Loucy (cell line): ENCODE results near the gene CORO1C.

ENCODE experiments used
- H2AFZ ChIP-seq: fragments of 200-600 bp; sonication (generic); 2 replicates; pipeline ENCODE4 v1.6.0; 2016; ENCODE audit warnings: antibody characterized with exemption, mild to moderate bottlenecking, low read length, moderate library complexity
- H3F3A ChIP-seq: fragments of 200-600 bp; 2 replicates; pipeline ENCODE4 v1.6.0; 2016; ENCODE audit warnings: antibody characterized with exemption, low read depth, mild to moderate bottlenecking
- H3K27me3 ChIP-seq: fragments of 200-600 bp; sonication (generic); 2 replicates; pipeline ENCODE4 v1.6.1; 2014; ENCODE audit warnings: low read length, mild to moderate bottlenecking; ENCODE audit not compliant: insufficient read depth, poor library complexity, severe bottlenecking
- H3K36me3 ChIP-seq: fragments of 200-600 bp; sonication (generic); 2 replicates; pipeline ENCODE4 v1.6.1; 2016; ENCODE audit warnings: low read length; ENCODE audit not compliant: insufficient read depth
- H3K4me1 ChIP-seq: fragments of 200-600 bp; sonication (generic); 2 replicates; pipeline ENCODE4 v1.5.1; 2014; ENCODE audit warnings: low read length, mild to moderate bottlenecking; ENCODE audit not compliant: insufficient read depth, poor library complexity, severe bottlenecking
- H3K4me2 ChIP-seq: fragments of 200-600 bp; sonication (generic); 2 replicates; pipeline ENCODE4 v1.6.0; 2014; ENCODE audit warnings: antibody characterized with exemption, low read length, low read depth, mild to moderate bottlenecking; ENCODE audit not compliant: poor library complexity, severe bottlenecking
- H3K4me3 ChIP-seq: fragments of 200-600 bp; sonication (generic); 2 replicates; pipeline ENCODE4 v1.5.1; 2014; ENCODE audit warnings: low read length, mild to moderate bottlenecking, mixed read lengths; ENCODE audit not compliant: poor library complexity, severe bottlenecking
- H3K79me2 ChIP-seq: fragments of 200-600 bp; sonication (generic); 2 replicates; pipeline ENCODE4 v1.6.1; 2014; ENCODE audit warnings: low read length; ENCODE audit not compliant: insufficient read depth
- H3K9ac ChIP-seq: fragments of 200-600 bp; sonication (generic); 2 replicates; pipeline ENCODE4 v1.6.0; 2014; ENCODE audit warnings: mild to moderate bottlenecking, low read depth, low read length, moderate library complexity; ENCODE audit not compliant: poor library complexity, severe bottlenecking
- H3K9me2 ChIP-seq: fragments of 200-600 bp; sonication (generic); replicated peaks from 2 replicates; pipeline ENCODE4 v1.6.1; 2016; ENCODE audit warnings: low read depth, low read length, mixed read lengths
- H3K9me3 ChIP-seq: fragments of 200-600 bp; sonication (generic); 2 replicates; pipeline ENCODE4 v1.6.1; 2014; ENCODE audit warnings: mild to moderate bottlenecking, antibody characterized with exemption, low read length, low read depth; ENCODE audit not compliant: insufficient read depth
- H4K20me1 ChIP-seq: fragments of 200-600 bp; sonication (generic); 2 replicates; pipeline ENCODE4 v1.6.0; 2014; ENCODE audit warnings: antibody characterized with exemption, low read length, mild to moderate bottlenecking; ENCODE audit not compliant: insufficient read depth, poor library complexity, severe bottlenecking
- EZH2phosphoT487 ChIP-seq: fragments of 200-600 bp; IDR thresholded peaks from 2 replicates; pipeline ENCODE4 v1.6.1; 2018; ENCODE audit warnings: antibody characterized with exemption, mild to moderate bottlenecking, moderate library complexity, borderline replicate concordance
- TF ChIP-seq, protein P1 (sequence below): fragments of 200-600 bp; sonication (generic); conservative IDR thresholded peaks from 2 replicates; pipeline ENCODE4 v1.5.1; 2014; ENCODE audit warnings: mild to moderate bottlenecking, antibody characterized with exemption, low read length

CORO1C gene

GRCh38 chr12:108635997-108636808, 95.1 kb downstream of the CORO1C start:
- H3F3A ChIP-seq, result peaks cover 12% of the 10 kb centered on the region; the same call in 1 of the 2 replicates
- peak overlapping the region; percentile 64 for H3K4me3 ChIP-seq
- H3K36me3 ChIP-seq, result no peaks in the 10 kb centered on the region
- H4K20me1 ChIP-seq, result no peaks in the 10 kb centered on the region
- no peaks in the 10 kb centered on the region for H3K9me2 ChIP-seq
- peak overlapping the region; percentile 25; the same call in 1 of the 2 replicates for H2AFZ ChIP-seq
- H3K27me3 ChIP-seq, result no peaks in the 10 kb centered on the region
- peak overlapping the region; percentile 80 for H3K4me2 ChIP-seq
- no peaks in the 10 kb centered on the region for H3K9me3 ChIP-seq
- H3K79me2 ChIP-seq, result no peaks in the 10 kb centered on the region
- peaks cover 74% of the 10 kb centered on the region for H3K4me1 ChIP-seq
- H3K9ac ChIP-seq, result peak overlapping the region; percentile 72
- no peak for TF ChIP-seq EZH2phosphoT487
- TF ChIP-seq, protein P1, sequence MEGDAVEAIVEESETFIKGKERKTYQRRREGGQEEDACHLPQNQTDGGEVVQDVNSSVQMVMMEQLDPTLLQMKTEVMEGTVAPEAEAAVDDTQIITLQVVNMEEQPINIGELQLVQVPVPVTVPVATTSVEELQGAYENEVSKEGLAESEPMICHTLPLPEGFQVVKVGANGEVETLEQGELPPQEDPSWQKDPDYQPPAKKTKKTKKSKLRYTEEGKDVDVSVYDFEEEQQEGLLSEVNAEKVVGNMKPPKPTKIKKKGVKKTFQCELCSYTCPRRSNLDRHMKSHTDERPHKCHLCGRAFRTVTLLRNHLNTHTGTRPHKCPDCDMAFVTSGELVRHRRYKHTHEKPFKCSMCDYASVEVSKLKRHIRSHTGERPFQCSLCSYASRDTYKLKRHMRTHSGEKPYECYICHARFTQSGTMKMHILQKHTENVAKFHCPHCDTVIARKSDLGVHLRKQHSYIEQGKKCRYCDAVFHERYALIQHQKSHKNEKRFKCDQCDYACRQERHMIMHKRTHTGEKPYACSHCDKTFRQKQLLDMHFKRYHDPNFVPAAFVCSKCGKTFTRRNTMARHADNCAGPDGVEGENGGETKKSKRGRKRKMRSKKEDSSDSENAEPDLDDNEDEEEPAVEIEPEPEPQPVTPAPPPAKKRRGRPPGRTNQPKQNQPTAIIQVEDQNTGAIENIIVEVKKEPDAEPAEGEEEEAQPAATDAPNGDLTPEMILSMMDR, result no peak

DNA sequence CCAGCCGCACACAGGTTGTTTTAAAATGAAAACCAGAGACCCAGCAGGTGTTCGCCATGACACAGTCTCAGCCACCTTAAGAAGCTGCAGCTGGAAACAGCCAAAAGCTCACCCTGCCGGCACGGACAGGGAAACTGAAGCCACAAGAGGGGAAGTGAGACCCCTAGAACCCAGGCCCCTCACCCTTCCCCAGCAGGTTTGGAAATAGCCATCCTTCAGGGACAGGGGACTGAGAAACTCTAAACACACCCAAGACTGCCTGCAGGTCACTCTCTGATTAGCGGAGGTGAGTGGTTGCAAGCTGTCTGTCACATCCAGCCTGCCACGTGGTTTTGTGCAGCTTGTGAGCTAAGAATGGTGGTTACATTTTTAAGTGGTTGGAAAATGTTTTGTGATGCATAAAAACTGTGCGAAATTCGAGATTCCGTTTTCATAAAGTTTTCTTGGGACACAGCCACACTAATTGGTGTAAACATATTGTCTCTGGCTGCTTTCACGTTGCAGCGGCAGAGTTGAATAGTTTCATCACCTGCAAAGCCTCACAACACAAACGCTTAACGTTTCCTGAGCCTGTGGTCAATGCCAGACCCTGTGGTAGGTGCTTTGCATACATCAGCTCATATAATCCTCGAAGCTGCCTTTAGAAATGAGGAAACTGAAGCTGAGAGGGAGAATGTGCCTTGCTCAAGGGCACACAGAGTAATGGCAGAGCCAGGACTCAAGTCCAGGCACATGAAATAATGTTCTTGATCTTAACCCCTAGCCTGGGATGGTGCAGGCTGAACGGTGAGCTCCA, 95.9 kb downstream of the CORO1C start:
- H3K9ac ChIP-seq, result peak overlapping the region; percentile 72
- H3K9me2 ChIP-seq, result no peaks in the 10 kb centered on the region
- peaks cover 12% of the 10 kb centered on the region; the same call in 1 of the 2 replicates for H3F3A ChIP-seq
- no peaks in the 10 kb centered on the region for H3K9me3 ChIP-seq
- no peak for TF ChIP-seq EZH2phosphoT487
- TF ChIP-seq, protein P1, result no peak
- peak overlapping the region; percentile 80 for H3K4me2 ChIP-seq
- peaks cover 77% of the 10 kb centered on the region for H3K4me1 ChIP-seq
- H3K27me3 ChIP-seq, result no peaks in the 10 kb centered on the region
- H3K36me3 ChIP-seq, result no peaks in the 10 kb centered on the region
- H3K79me2 ChIP-seq, result peaks cover 3% of the 10 kb centered on the region; the same call in 1 of the 2 replicates
- H2AFZ ChIP-seq, result peak overlapping the region; percentile 25; the same call in 1 of the 2 replicates
- H3K4me3 ChIP-seq, result peak overlapping the region; percentile 64
- H4K20me1 ChIP-seq, result no peaks in the 10 kb centered on the region

DNA sequence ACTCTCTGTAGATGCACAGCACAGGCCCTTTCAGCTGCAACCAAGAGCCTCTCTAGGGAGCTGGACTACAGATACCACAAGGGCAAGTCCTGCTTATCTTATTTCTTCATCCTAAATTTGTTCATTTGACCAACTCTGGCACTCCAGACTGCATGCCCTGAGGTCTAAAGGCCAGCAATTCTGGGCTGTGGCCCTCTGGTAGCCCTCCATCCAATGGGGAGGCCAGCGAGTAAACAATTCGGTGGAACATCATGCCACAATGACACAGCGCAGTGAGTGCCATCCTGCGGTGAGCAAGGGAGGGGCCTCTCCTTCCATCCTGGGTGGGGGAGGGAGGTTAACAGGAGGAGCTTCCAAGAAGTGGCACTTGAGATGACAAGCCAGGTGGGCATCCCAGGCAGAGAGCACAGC, 97.0 kb downstream of the CORO1C start:
- Histone ChIP-seq H3K4me2 (peak overlapping the region; percentile 80), H3K4me3 (peak overlapping the region; percentile 50), H3K9ac (peak overlapping the region; percentile 72)

More for the DNA sequence above, 97.0 kb downstream of the CORO1C start:
- Histone ChIP-seq H4K20me1 (no peaks in the 10 kb centered on the region), H2AFZ (0 out of 2 replicates have a peak overlapping the region, but pooled peaks have one; percentile 6), H3K9me3 (no peaks in the 10 kb centered on the region), H3K27me3 (no peaks in the 10 kb centered on the region), H3K4me1 (peaks cover 86% of the 10 kb centered on the region), H3K9me2 (no peaks in the 10 kb centered on the region), H3K36me3 (no peaks in the 10 kb centered on the region), H3K79me2 (peaks cover 3% of the 10 kb centered on the region; the same call in 1 of the 2 replicates), H3F3A (peaks cover 12% of the 10 kb centered on the region; the same call in 1 of the 2 replicates)
- no peak for TF ChIP-seq EZH2phosphoT487
- TF ChIP-seq, protein P1, result no peak
